ENCODE results near the gene ANKS1B. TPM values are rescaled to one million over a fixed set of nuclear protein-coding genes. Genes with fewer than 3 reads are reported as not detected.

ANKS1B gene
- polyA plus RNA-seq, 1 experiment = 0.27 TPM

DNA sequence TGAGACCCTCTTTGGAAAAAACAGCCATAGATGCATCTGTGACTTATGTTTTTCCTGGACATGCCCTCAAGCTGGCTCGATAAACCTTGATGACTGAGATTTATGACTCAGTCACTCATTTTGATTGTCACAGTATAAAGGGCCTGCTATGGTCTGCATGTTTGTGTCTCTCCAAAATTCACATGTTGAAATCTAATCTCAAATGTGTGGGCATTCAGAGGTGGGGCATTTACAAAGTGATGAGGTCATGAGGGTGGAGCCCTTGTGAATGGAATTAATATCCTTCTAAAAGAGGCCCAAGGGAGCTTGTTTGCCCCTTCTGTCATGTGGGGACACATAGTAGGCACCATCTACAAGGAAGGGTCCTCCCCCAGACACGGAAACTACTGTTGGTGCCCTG, 966.8 kb downstream of the ANKS1B start:
- CTCF ChIA-PET = interaction anchor here (1.8 kb wide), 1 partner anchor 19 kb away, joined by 6 read pairs; no protein-coding TSS in a partner anchor
- POLR2A ChIA-PET = no interaction called here
- TF ChIP-seq, protein P1, sequence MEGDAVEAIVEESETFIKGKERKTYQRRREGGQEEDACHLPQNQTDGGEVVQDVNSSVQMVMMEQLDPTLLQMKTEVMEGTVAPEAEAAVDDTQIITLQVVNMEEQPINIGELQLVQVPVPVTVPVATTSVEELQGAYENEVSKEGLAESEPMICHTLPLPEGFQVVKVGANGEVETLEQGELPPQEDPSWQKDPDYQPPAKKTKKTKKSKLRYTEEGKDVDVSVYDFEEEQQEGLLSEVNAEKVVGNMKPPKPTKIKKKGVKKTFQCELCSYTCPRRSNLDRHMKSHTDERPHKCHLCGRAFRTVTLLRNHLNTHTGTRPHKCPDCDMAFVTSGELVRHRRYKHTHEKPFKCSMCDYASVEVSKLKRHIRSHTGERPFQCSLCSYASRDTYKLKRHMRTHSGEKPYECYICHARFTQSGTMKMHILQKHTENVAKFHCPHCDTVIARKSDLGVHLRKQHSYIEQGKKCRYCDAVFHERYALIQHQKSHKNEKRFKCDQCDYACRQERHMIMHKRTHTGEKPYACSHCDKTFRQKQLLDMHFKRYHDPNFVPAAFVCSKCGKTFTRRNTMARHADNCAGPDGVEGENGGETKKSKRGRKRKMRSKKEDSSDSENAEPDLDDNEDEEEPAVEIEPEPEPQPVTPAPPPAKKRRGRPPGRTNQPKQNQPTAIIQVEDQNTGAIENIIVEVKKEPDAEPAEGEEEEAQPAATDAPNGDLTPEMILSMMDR (IDR thresholded peaks at IDR 0.05; ENCODE audit: insufficient read depth, low read depth, low read length) = no peak
- H3K4me3 ChIP-seq (ENCODE audit: low read depth, low read length) = no peak overlapping the region
- no peaks in the 10 kb centered on the region for H3K27me3 ChIP-seq (ENCODE audit: control insufficient read depth, insufficient read depth, low read length)
- DNase-seq (ENCODE audit: low read depth) = no peak
- H3K36me3 ChIP-seq (ENCODE audit: control insufficient read depth, insufficient read depth, low read length) = no peaks in the 10 kb centered on the region

DNA sequence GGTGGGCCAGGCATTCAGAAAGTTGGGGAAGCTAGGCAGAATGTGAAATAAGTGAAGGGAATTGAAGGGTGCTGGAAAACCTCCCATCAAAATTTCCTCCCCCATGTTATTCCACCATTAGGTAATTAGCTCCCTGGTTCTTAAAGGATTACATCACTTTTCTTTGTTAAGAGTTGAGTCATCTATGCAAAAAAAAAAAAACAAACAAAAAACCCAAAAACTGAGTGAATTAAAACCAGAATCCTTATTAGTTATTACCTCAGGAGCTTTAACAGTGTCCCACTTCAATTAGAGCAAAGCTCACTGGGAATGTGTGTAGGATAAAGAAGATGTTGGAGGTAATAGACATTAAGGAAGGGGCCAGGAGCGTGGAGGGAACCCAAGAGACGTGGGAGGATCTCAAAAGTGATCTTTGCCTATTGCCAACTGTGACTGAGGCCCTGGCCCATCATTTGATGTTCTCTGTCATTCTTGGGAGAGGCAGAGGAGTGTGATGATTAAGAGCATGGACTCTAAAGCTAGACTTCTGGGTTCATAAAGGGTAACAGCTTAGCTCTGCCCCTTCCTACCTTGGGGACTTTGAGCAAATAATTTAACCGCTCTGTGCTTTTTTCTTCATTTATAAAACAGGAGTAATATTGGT, 975.0 kb downstream of the ANKS1B start:
- H3K27me3 ChIP-seq (ENCODE audit: control insufficient read depth, insufficient read depth, low read length) = no peaks in the 10 kb centered on the region; the same call in 1 of the 2 replicates
- DNase-seq (ENCODE audit: low read depth) = no peak
- TF ChIP-seq, protein P1 (IDR thresholded peaks at IDR 0.05; ENCODE audit: insufficient read depth, low read depth, low read length) = no peak
- no peak overlapping the region for H3K4me3 ChIP-seq (ENCODE audit: low read depth, low read length)
- POLR2A ChIA-PET = no interaction called here
- H3K36me3 ChIP-seq (ENCODE audit: control insufficient read depth, insufficient read depth, low read length) = no peaks in the 10 kb centered on the region
- CTCF ChIA-PET = interaction anchor here (0.7 to 0.8 kb wide), 2 partner anchors 11 to 14 kb away, joined by 3 read pairs; no protein-coding TSS in a partner anchor

DNA sequence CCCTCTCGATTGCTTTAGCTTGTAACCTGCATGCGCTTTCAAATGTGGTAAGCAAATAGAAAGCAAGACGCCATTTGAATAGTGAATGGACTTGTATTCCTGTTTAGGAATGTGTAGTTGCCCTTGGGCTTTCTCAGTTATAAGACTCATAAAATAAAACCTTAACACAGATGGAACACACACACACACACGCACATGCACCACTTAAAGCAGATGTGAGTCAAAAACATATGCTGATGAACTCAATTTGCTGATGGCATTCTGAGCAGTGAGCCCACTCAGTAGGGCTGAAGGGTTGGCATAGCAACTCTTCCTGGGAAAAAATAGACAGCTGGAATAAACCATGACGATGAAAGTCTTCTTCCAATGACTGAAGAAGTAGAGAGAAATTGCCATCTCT, 979.1 kb downstream of the ANKS1B start:
- ChIA-PET CTCF (interaction anchor here (1.3 kb wide), 1 partner anchor 9 kb away, joined by 4 read pairs; no protein-coding TSS in a partner anchor), POLR2A (no interaction called here)
- H3K36me3 ChIP-seq (ENCODE audit: control insufficient read depth, insufficient read depth, low read length) = no peaks in the 10 kb centered on the region
- H3K27me3 ChIP-seq (ENCODE audit: control insufficient read depth, insufficient read depth, low read length) = no peaks in the 10 kb centered on the region; the same call in 1 of the 2 replicates
- DNase-seq (ENCODE audit: low read depth) = no peak
- TF ChIP-seq, protein P1 (IDR thresholded peaks at IDR 0.05; ENCODE audit: insufficient read depth, low read depth, low read length) = no peak
- no peak overlapping the region for H3K4me3 ChIP-seq (ENCODE audit: low read depth, low read length)

DNA sequence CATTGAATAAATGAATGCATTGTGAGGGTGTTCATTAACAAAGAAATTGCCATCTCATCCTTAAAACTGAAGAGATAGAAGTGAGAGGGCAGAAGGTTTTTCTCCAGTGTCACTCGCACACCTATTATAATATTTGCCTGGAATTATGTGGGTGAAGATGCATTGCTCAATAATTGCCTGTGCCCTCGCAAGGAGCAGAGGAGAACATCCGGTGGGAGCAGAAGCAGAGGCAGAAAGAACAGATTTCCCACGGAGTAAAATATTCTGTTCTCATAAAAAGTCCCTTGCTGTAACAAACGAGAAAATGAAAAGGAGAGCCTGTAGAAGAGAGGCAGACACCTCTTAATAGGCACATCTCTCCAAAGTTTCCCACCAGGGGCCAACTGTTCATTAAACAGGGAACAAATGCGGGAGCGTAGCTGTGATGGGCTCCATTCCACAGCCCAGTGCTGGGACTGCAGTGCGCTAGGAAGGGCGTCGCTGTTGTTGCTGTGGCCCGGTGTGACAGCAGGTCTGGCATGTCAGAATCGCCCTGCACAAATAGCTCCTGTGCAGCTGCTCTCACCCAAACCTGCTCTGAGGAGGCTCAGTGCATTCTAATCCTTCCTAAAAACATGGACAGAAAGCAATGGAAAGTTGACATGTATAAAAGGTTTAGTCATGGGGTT, 979.8 kb downstream of the ANKS1B start:
- Histone ChIP-seq H3K27me3 (ENCODE audit: control insufficient read depth, insufficient read depth, low read length) (no peaks in the 10 kb centered on the region; the same call in 1 of the 2 replicates), H3K4me3 (ENCODE audit: low read depth, low read length) (no peak overlapping the region), H3K36me3 (ENCODE audit: control insufficient read depth, insufficient read depth, low read length) (no peaks in the 10 kb centered on the region)
- TF ChIP-seq, protein P1 (IDR thresholded peaks at IDR 0.05; ENCODE audit: insufficient read depth, low read depth, low read length) = no peak
- DNase-seq (ENCODE audit: low read depth) = no peak
- ChIA-PET CTCF (interaction anchor here (1.3 kb wide), 1 partner anchor 9 kb away, joined by 4 read pairs; no protein-coding TSS in a partner anchor), POLR2A (no interaction called here)

DNA sequence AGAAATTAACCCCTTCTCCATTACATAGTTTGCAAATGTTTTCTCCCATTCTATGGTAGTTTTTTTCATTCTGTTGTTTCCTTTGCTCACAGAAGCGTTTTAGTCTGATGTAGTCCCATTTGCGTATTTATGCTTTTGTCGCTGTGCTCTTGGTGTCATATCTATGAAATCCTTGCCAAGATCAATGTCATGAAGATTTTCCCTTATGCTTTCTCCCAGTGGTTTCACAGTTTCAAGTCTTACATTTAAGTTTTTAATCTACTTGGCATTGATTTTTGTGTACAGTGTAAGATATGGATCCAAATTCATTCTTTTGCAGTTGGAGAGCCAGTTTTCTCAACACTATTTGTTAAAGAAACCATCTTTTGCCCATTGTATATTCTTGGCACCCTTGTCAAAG, 982.0 kb downstream of the ANKS1B start:
- POLR2A ChIA-PET = no interaction called here
- no peaks in the 10 kb centered on the region; the same call in 1 of the 2 replicates for H3K27me3 ChIP-seq (ENCODE audit: control insufficient read depth, insufficient read depth, low read length)
- TF ChIP-seq, protein P1 (IDR thresholded peaks at IDR 0.05; ENCODE audit: insufficient read depth, low read depth, low read length) = no peak
- no peak for DNase-seq (ENCODE audit: low read depth)
- H3K4me3 ChIP-seq (ENCODE audit: low read depth, low read length) = no peak overlapping the region
- H3K36me3 ChIP-seq (ENCODE audit: control insufficient read depth, insufficient read depth, low read length) = no peaks in the 10 kb centered on the region
- CTCF ChIA-PET = no interaction called here
